Loucy (cell line): Measurements from ENCODE around the gene GNAI1.

ENCODE experiments used
- H2AFZ ChIP-seq: fragments of 200-600 bp; sonication (generic); 2 replicates; pipeline ENCODE4 v1.6.0; 2016; ENCODE audit warnings: antibody characterized with exemption, mild to moderate bottlenecking, low read length, moderate library complexity
- H3F3A ChIP-seq: fragments of 200-600 bp; 2 replicates; pipeline ENCODE4 v1.6.0; 2016; ENCODE audit warnings: antibody characterized with exemption, low read depth, mild to moderate bottlenecking
- H3K27me3 ChIP-seq: fragments of 200-600 bp; sonication (generic); 2 replicates; pipeline ENCODE4 v1.6.1; 2014; ENCODE audit warnings: low read length, mild to moderate bottlenecking; ENCODE audit not compliant: insufficient read depth, poor library complexity, severe bottlenecking
- H3K36me3 ChIP-seq: fragments of 200-600 bp; sonication (generic); 2 replicates; pipeline ENCODE4 v1.6.1; 2016; ENCODE audit warnings: low read length; ENCODE audit not compliant: insufficient read depth
- H3K4me1 ChIP-seq: fragments of 200-600 bp; sonication (generic); 2 replicates; pipeline ENCODE4 v1.5.1; 2014; ENCODE audit warnings: low read length, mild to moderate bottlenecking; ENCODE audit not compliant: insufficient read depth, poor library complexity, severe bottlenecking
- H3K4me2 ChIP-seq: fragments of 200-600 bp; sonication (generic); 2 replicates; pipeline ENCODE4 v1.6.0; 2014; ENCODE audit warnings: antibody characterized with exemption, low read length, low read depth, mild to moderate bottlenecking; ENCODE audit not compliant: poor library complexity, severe bottlenecking
- H3K4me3 ChIP-seq: fragments of 200-600 bp; sonication (generic); 2 replicates; pipeline ENCODE4 v1.5.1; 2014; ENCODE audit warnings: low read length, mild to moderate bottlenecking, mixed read lengths; ENCODE audit not compliant: poor library complexity, severe bottlenecking
- H3K79me2 ChIP-seq: fragments of 200-600 bp; sonication (generic); 2 replicates; pipeline ENCODE4 v1.6.1; 2014; ENCODE audit warnings: low read length; ENCODE audit not compliant: insufficient read depth
- H3K9ac ChIP-seq: fragments of 200-600 bp; sonication (generic); 2 replicates; pipeline ENCODE4 v1.6.0; 2014; ENCODE audit warnings: mild to moderate bottlenecking, low read depth, low read length, moderate library complexity; ENCODE audit not compliant: poor library complexity, severe bottlenecking
- H3K9me2 ChIP-seq: fragments of 200-600 bp; sonication (generic); replicated peaks from 2 replicates; pipeline ENCODE4 v1.6.1; 2016; ENCODE audit warnings: low read depth, low read length, mixed read lengths
- H3K9me3 ChIP-seq: fragments of 200-600 bp; sonication (generic); 2 replicates; pipeline ENCODE4 v1.6.1; 2014; ENCODE audit warnings: mild to moderate bottlenecking, antibody characterized with exemption, low read length, low read depth; ENCODE audit not compliant: insufficient read depth
- H4K20me1 ChIP-seq: fragments of 200-600 bp; sonication (generic); 2 replicates; pipeline ENCODE4 v1.6.0; 2014; ENCODE audit warnings: antibody characterized with exemption, low read length, mild to moderate bottlenecking; ENCODE audit not compliant: insufficient read depth, poor library complexity, severe bottlenecking
- CTCF ChIP-seq: fragments of 200-600 bp; sonication (generic); conservative IDR thresholded peaks from 2 replicates; pipeline ENCODE4 v1.5.1; 2014; ENCODE audit warnings: mild to moderate bottlenecking, antibody characterized with exemption, low read length
- EZH2phosphoT487 ChIP-seq: fragments of 200-600 bp; IDR thresholded peaks from 2 replicates; pipeline ENCODE4 v1.6.1; 2018; ENCODE audit warnings: antibody characterized with exemption, mild to moderate bottlenecking, moderate library complexity, borderline replicate concordance

The GNAI1 gene

GRCh38 chr7:80206763-80207162 lies 72.1 kb downstream of the GNAI1 start:
- TF ChIP-seq CTCF = peak; percentile 42
- TF ChIP-seq EZH2phosphoT487 = no peak
- Histone ChIP-seq H3K36me3 (no peaks in the 10 kb centered on the region), H3K79me2 (no peaks in the 10 kb centered on the region)

GRCh38 chr7:80207501-80207900 lies 72.9 kb downstream of the GNAI1 start:
- H2AFZ ChIP-seq = peak overlapping the region; percentile 4; the same call in 1 of the 2 replicates
- peak overlapping the region; percentile 27 for H3K9ac ChIP-seq
- no peaks in the 10 kb centered on the region for H3K79me2 ChIP-seq
- no peaks in the 10 kb centered on the region for H3K36me3 ChIP-seq
- no peaks in the 10 kb centered on the region for H3K9me3 ChIP-seq
- H3K4me1 ChIP-seq = peaks cover 56% of the 10 kb centered on the region
- H4K20me1 ChIP-seq = no peaks in the 10 kb centered on the region
- H3K4me3 ChIP-seq = peak overlapping the region; percentile 39
- no peaks in the 10 kb centered on the region for H3K27me3 ChIP-seq
- H3K4me2 ChIP-seq = peak overlapping the region; percentile 54
- TF ChIP-seq EZH2phosphoT487 (no peak), CTCF (no peak)
- no peaks in the 10 kb centered on the region for H3F3A ChIP-seq
- H3K9me2 ChIP-seq = no peaks in the 10 kb centered on the region

More at GRCh38 chr7:80206763-80207162, 72.1 kb downstream of the GNAI1 start:
- Histone ChIP-seq H3K9ac (peak overlapping the region; percentile 27), H3K27me3 (no peaks in the 10 kb centered on the region), H3K9me3 (no peaks in the 10 kb centered on the region), H3K4me1 (peaks cover 54% of the 10 kb centered on the region), H2AFZ (peak overlapping the region; percentile 4; the same call in 1 of the 2 replicates), H3F3A (no peaks in the 10 kb centered on the region), H4K20me1 (no peaks in the 10 kb centered on the region), H3K4me3 (peak overlapping the region; percentile 39), H3K9me2 (no peaks in the 10 kb centered on the region), H3K4me2 (peak overlapping the region; percentile 54)

- no peaks in the 10 kb centered on the region for H3K27me3 ChIP-seq
- H3K4me1 ChIP-seq = peaks cover 65% of the 10 kb centered on the region
- peak overlapping the region; percentile 39 for H3K4me3 ChIP-seq
- H3K79me2 ChIP-seq = no peaks in the 10 kb centered on the region
- peak overlapping the region; percentile 47 for H2AFZ ChIP-seq
- H3K36me3 ChIP-seq = no peaks in the 10 kb centered on the region
- H3F3A ChIP-seq = no peaks in the 10 kb centered on the region
- H3K9ac ChIP-seq = peak overlapping the region; percentile 5
- H3K9me3 ChIP-seq = no peaks in the 10 kb centered on the region
- H4K20me1 ChIP-seq = no peaks in the 10 kb centered on the region
- H3K9me2 ChIP-seq = no peaks in the 10 kb centered on the region
- H3K4me2 ChIP-seq = peak overlapping the region; percentile 54
- no peak for TF ChIP-seq EZH2phosphoT487
- TF ChIP-seq CTCF = no peak
Measured at GRCh38 chr7:80208700-80209099, 74.1 kb downstream of the GNAI1 start.
